Duodenal mucosa (tissue), 2 donors: ENCODE measurements around the gene PTRHD1.

Experiments used
- H3K27ac ChIP-seq: one replicate; pipeline ENCODE4 v1.7.0; 2013; ENCODE audit warnings: low read depth, low read length
- H3K27me3 ChIP-seq, 2 donors: one replicate each; pipeline ENCODE4 v1.7.0; 2013; ENCODE audit warnings: low read length in 2 of 2, control low read depth in 1 of 2; ENCODE audit not compliant: insufficient read depth in 2 of 2, control insufficient read depth in 1 of 2
- H3K36me3 ChIP-seq, 2 donors: one replicate each; pipeline ENCODE4 v1.7.0; 2013; ENCODE audit warnings: low read length in 2 of 2, control low read depth in 1 of 2; ENCODE audit not compliant: insufficient read depth in 2 of 2, control insufficient read depth in 1 of 2
- H3K4me1 ChIP-seq, 2 donors: one replicate each; pipeline ENCODE4 v1.7.0; 2013; ENCODE audit warnings: low read length in 2 of 2, control low read depth in 1 of 2; ENCODE audit not compliant: insufficient read depth in 2 of 2, control insufficient read depth in 1 of 2
- H3K4me3 ChIP-seq, 2 donors: one replicate each; pipeline ENCODE4 v1.7.0; 2013; ENCODE audit warnings: low read length in 2 of 2, low read depth in 1 of 2
- H3K9ac ChIP-seq, 2 donors: one replicate each; pipeline ENCODE4 v1.7.0; 2013; ENCODE audit warnings: low read length in 2 of 2, low read depth in 1 of 2
- H3K9me3 ChIP-seq, 2 donors: one replicate each; pipeline ENCODE4 v1.7.0; 2013; ENCODE audit warnings: low read length in 2 of 2, control low read depth in 1 of 2; ENCODE audit not compliant: control insufficient read depth in 1 of 2

PTRHD1 gene

DNA sequence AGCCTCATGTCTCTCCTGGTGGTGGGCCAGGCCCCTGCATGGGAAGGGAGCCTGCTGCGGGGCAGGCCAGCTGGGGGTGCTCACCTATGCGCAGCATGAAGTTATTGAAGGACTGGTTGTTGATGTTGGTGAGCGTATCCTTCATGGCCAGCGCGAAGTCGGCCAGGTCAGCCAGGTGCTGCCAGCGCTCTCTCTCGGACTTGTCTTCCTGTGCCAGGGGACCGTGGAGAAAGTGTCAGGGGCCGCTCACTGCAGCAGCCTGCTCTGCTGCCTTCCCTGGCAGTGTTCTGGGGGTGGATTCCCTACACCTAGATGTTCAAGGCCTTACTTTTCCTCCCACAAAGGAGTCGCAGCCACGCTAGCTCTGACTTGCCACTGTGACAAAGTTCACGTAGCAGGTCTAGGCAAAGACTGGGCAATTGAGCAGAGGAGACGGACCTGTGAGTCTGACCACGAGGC lies 28.3 kb upstream of the PTRHD1 start:
- no peak overlapping the region for H3K4me3 ChIP-seq
- no peaks in the 10 kb centered on the region for H3K27me3 ChIP-seq
- no peak overlapping the region for H3K9ac ChIP-seq
- no peaks in the 10 kb centered on the region for H3K9me3 ChIP-seq
- H3K27ac ChIP-seq: no peak overlapping the region
- no peaks in the 10 kb centered on the region for H3K4me1 ChIP-seq
- H3K36me3 ChIP-seq: peaks cover 14 to 60% of the 10 kb centered on the region in 2 donors

DNA sequence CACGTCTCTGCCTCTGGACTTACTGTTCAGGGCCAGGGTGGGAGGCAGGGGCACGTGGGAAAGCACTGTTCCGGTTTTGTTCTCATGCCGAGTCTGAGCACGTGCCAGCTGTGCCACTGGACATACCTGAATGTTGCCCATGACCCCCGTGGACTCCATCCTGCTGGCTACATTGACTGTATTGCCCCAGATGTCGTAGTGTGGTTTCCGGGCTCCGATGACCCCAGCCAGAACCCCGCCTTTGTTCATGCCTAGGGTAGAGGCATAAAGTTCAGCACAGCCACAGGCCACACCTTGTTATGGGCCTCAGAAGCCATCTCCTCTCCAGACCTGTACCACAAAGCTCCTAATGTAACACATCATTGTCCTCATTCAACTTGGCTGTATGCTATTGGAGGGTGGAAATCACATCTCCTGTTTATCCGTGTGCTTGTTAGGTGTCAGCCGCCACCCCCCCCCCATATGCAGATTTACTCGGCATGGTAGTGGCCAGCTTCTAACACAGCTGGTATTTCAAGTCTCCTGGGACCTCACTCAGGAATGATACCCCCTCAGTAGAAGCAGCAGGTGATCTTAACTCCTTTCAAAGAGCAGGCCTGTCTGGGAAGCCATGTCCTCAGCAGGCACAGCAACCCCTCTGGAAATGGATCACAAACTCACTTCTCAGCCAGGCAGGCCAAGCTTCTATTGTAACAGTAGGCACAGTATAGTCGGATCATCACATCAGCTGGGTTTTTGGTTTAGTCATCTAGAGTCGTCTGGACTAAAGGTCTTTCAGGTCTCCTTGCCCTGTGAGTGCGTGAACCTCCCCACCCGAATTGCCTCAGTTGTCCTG lies 27.6 kb upstream of the PTRHD1 start:
- Histone ChIP-seq H3K27me3 (no peaks in the 10 kb centered on the region), H3K4me1 (no peaks in the 10 kb centered on the region), H3K4me3 (no peak overlapping the region), H3K9ac (no peak overlapping the region), H3K27ac (no peak overlapping the region), H3K9me3 (no peaks in the 10 kb centered on the region), H3K36me3 (peaks cover 19 to 67% of the 10 kb centered on the region in 2 donors)

DNA sequence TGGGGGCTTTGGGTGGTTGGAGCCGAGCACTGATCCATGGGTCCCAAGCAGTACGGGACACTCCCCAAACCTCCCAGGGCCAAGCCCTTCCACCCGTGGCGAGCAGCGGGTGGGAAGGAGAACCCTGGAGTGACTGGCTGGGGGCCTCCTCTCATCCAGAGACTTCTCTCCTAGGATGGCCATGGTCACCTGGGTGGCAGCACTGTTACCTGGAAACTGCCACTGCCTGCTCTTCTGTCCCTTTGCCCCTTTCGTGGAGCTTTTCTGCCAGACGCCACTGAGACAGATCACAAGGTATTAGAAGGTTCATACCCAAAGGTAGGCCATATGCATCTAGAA lies 27.0 kb upstream of the PTRHD1 start:
- Histone ChIP-seq H3K4me1 (no peaks in the 10 kb centered on the region), H3K27ac (no peak overlapping the region), H3K9me3 (no peaks in the 10 kb centered on the region), H3K36me3 (peaks cover 21 to 73% of the 10 kb centered on the region in 2 donors), H3K9ac (no peak overlapping the region), H3K4me3 (no peak overlapping the region), H3K27me3 (no peaks in the 10 kb centered on the region)

DNA sequence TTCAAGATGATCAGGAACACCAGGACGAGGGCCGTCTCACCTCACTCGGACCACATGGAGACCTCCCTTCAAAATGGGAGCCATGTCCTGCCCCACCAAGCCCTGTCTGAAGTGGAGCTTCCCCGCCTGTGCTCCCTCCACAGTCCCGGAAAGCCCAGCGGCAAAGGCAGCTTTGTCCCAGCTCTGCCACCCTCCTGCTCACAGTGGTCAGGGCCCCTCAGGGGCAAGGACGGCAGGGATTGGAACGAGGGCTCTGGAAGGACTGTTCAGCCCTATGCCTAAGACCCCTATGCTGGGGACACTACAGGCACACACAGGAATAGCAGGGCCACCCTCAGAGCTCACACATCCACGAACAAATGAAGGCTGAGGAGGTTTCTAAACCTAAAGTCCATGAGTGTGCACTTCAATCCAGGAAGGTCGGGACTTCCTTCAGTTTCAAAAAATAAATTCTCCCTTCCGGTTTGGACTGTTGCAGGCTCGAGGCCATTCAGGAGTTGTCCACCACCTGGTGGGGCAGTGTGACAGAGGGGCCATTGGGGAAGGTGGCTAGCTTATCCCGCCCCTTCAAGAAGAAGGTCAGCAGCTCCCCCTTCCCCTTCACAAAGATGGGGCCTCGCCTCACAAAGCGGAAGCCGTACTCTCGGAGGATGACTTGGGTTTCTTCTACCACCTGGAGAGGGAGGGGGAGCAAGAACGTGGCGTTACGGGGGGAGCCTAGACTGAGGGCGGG lies 26.4 kb upstream of the PTRHD1 start:
- Histone ChIP-seq H3K27ac (no peak overlapping the region), H3K9ac (no peak overlapping the region)

DNA sequence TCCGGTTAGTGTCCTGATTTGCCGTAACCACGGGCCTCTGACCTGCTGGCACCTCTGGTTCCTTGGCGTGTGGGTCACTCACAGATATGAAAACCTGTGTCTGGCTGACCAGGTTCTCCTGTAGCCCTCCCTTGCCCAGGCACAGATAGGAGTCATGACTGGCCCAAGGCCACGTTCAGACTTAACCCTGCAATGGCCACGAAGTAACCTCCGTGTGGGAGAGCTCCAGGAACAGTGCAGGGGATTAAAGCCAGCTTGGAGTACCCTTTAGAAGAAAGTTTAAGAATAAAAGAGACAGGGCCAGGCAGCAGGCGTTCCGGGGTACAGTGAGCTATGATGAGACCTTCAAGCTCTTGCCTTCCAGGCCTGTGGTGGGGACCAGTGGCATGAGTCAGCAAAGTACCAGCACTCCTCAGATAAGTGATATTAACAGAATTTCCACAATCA lies 25.6 kb upstream of the PTRHD1 start:
- Histone ChIP-seq H3K9me3 (no peaks in the 10 kb centered on the region), H3K4me3 (no peak overlapping the region), H3K36me3 (peaks cover 22 to 67% of the 10 kb centered on the region in 2 donors), H3K4me1 (no peaks in the 10 kb centered on the region), H3K9ac (no peak overlapping the region), H3K27me3 (no peaks in the 10 kb centered on the region), H3K27ac (no peak overlapping the region)

More for the DNA sequence above, 26.4 kb upstream of the PTRHD1 start:
- Histone ChIP-seq H3K4me3 (no peak overlapping the region), H3K36me3 (peaks cover 22 to 73% of the 10 kb centered on the region in 2 donors), H3K4me1 (no peaks in the 10 kb centered on the region), H3K9me3 (no peaks in the 10 kb centered on the region), H3K27me3 (no peaks in the 10 kb centered on the region)

DNA sequence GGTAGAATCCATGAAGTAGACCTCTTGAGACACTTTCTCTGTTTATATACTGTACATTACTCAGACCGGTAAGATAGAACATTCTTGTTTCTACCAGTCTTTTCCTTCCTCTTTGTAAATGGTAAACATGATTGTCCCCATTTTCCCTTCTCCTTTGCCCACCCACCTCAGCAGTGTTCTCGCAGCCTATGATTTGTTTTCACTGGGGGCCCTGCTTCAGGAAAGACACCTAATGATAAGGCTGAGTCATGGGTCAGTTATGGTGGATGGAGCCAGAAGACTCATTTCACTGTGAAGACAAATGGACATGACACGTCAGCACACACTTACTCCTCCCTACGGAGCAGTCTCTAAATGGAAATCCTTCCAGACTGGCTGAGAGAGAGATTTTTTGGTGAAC lies 23.7 kb upstream of the PTRHD1 start:
- Histone ChIP-seq H3K4me3 (no peak overlapping the region), H3K4me1 (no peaks in the 10 kb centered on the region), H3K9ac (no peak overlapping the region), H3K27ac (no peak overlapping the region), H3K27me3 (no peaks in the 10 kb centered on the region), H3K36me3 (peaks cover 22 to 54% of the 10 kb centered on the region in 2 donors), H3K9me3 (no peaks in the 10 kb centered on the region)

DNA sequence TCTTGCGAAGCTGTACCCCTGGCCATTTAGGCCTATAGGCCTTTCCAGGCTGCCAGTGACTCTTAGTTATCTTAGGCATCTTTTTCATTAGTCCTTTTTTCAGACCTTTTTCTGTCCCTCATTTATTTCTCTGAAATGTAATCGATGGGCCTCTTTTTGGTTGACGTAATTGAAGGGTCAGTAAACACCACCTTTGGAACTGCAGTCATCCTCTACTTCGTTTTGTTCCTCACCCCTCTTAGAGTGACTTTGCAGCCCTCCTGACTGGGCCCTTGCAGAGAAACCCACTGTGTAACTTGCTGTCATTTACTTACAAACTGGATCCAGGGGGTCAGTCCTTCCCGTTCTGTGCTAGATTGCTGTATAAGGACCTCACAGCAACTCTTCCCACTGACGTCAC lies 23.2 kb upstream of the PTRHD1 start:
- Histone ChIP-seq H3K9ac (no peak overlapping the region), H3K4me1 (no peaks in the 10 kb centered on the region), H3K27ac (no peak overlapping the region), H3K9me3 (no peaks in the 10 kb centered on the region), H3K27me3 (no peaks in the 10 kb centered on the region), H3K4me3 (no peak overlapping the region), H3K36me3 (peaks cover 22 to 49% of the 10 kb centered on the region in 2 donors)

DNA sequence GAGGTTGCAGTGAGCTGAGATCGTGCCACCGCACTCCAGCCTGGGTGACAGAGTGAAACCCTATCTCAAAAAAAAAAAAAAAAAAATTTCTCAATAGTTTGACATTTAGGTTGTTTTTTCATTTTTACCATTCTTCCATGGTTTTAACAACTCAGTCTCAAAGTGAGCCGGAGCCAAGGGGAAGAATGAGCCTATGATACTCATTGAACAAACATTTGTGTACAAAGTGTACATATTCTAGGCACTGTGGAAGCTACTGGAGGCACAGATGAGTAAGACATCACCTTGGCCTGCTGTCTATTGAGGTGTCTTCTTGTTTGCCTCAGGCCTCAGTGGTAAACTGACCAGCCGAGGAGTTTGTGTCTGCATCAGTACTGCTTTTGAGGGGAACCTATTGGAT lies 22.0 kb upstream of the PTRHD1 start:
- Histone ChIP-seq H3K27ac (no peak overlapping the region), H3K4me3 (no peak overlapping the region), H3K9me3 (no peaks in the 10 kb centered on the region), H3K36me3 (peaks cover 18 to 37% of the 10 kb centered on the region in 2 donors), H3K27me3 (no peaks in the 10 kb centered on the region), H3K4me1 (no peaks in the 10 kb centered on the region), H3K9ac (no peak overlapping the region)

DNA sequence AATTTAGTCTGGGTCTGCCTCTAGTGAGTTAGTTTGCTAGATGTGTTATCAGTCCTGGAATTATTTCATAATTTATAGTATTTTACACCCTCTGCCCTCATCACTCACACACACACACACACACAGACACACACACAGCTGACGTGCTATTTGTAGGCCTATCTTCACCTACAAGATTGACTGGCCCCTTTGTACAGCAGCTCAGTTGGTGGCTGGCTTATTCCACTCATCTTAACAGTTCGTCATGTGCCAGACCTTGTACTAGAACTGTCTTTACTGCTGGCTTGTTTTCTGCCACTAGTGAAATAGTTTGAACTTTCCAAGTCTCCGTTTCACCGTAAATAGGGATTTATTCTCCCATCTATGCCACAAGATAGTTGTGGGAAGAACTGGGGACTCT lies 21.3 kb upstream of the PTRHD1 start:
- H3K4me3 ChIP-seq: no peak overlapping the region
- H3K27me3 ChIP-seq: no peaks in the 10 kb centered on the region
- no peak overlapping the region for H3K27ac ChIP-seq
- H3K9ac ChIP-seq: no peak overlapping the region
- no peaks in the 10 kb centered on the region for H3K9me3 ChIP-seq
- H3K4me1 ChIP-seq: no peaks in the 10 kb centered on the region
- H3K36me3 ChIP-seq: peaks cover 18 to 34% of the 10 kb centered on the region in 2 donors

DNA sequence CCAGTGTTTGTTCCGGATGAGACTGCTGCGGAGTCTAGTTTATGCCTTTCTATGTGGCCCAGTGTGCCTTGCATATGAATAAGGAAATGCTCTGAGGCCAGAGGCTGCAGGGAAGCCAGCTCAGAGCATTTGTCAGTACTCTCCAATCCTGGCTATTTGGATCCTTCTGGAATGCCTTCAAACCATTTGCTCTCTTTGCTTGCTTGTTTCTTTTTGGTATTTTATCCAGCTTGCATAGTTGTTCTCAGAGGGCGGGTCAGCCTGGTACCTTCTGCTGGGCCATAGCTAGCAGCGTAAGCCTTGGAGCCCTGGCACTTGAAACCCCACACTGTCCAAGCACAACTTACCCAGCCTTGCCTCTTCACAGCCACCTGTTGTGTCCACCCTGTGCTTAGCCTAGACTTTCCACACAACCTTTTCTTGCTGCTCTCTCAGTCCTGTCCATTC lies 20.5 kb upstream of the PTRHD1 start:
- no peak overlapping the region for H3K4me3 ChIP-seq
- no peaks in the 10 kb centered on the region for H3K27me3 ChIP-seq
- no peak overlapping the region for H3K9ac ChIP-seq
- H3K27ac ChIP-seq: no peak overlapping the region
- no peaks in the 10 kb centered on the region for H3K4me1 ChIP-seq
- peaks cover 18 to 28% of the 10 kb centered on the region in 2 donors for H3K36me3 ChIP-seq
- no peaks in the 10 kb centered on the region for H3K9me3 ChIP-seq
